ENCODE data around the gene ZIM2. TPM values are rescaled to one million over a fixed set of nuclear protein-coding genes. Genes with fewer than 3 reads are reported as not detected.

Gene ZIM2
- total RNA-seq, 1 donor: not detected

DNA sequence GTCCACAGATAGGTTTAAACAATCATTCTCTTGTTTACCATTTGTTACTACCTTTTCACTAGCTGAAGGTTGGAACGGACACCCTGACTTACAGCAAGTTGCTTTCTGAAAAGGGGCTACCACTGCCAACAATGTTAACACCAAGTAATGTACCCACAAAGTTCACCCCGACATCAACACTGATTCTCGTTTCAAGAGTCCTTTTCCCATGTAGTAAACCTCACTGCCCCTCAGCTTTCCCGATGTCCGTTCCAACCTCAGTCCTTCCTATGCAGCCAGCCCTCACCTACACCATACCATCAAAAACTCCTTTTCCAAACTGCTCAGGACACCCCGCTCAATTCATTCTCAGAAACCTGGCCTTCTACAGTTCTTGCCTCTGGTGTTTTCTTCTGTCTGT, 29.0 kb downstream of the ZIM2 start:
- TF ChIP-seq, protein P1, sequence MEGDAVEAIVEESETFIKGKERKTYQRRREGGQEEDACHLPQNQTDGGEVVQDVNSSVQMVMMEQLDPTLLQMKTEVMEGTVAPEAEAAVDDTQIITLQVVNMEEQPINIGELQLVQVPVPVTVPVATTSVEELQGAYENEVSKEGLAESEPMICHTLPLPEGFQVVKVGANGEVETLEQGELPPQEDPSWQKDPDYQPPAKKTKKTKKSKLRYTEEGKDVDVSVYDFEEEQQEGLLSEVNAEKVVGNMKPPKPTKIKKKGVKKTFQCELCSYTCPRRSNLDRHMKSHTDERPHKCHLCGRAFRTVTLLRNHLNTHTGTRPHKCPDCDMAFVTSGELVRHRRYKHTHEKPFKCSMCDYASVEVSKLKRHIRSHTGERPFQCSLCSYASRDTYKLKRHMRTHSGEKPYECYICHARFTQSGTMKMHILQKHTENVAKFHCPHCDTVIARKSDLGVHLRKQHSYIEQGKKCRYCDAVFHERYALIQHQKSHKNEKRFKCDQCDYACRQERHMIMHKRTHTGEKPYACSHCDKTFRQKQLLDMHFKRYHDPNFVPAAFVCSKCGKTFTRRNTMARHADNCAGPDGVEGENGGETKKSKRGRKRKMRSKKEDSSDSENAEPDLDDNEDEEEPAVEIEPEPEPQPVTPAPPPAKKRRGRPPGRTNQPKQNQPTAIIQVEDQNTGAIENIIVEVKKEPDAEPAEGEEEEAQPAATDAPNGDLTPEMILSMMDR (IDR thresholded peaks at IDR 0.05; ENCODE audit: insufficient read depth, low read length): no peak
- H3K4me3 ChIP-seq (ENCODE audit: low read depth, low read length): no peak overlapping the region
- no peak for DNase-seq (ENCODE audit: low read depth)

DNA sequence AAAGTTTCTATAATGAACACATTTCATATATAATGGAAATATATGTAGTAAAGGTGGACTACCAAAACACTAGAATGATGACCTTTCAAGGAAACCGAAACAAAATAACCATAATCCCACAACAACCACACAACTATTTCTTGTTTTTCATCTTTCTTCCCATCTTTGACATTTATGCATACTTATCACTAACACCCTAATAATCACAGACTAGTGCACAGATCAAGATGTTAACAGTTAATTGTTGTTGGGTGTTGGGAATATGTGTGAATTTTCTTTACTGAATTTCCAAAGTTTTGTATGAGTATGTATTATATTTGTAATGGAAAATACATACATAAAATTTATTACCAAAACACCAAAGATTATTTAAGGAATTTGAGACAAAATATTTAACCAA, 30.3 kb downstream of the ZIM2 start:
- H3K4me3 ChIP-seq (ENCODE audit: low read depth, low read length): no peak overlapping the region
- no peak for DNase-seq (ENCODE audit: low read depth)
- TF ChIP-seq, protein P1 (IDR thresholded peaks at IDR 0.05; ENCODE audit: insufficient read depth, low read length): no peak

DNA sequence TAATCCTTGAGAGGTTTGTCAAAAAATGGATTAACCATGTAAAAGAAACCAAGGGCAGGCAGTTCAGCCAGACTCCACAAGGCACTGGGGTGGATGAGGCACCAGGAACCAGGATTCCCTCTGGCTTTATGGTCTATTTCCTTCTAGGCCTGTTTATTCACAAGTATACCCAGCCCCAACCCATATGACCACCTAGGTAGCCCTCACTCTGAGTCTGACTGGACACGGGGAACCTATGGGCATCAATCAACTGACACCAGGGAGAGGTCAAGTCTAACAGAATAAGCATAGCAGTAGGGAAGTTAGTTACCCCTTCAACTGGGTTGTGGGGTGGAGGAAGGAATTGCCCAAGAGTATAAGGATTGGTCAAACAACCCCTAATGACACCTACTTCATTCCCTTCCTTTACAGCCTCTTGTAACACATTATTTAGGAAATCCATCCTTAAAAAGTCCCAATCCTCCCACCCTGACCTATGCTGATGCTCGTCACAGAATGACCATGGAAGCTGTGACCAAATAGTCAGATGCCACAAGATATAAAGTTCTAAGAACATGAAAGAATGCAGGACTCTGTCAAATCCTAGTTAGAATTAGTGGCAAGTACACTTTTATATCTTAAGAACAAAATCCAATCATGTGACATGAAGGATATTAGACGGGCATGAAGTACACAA, 31.7 kb downstream of the ZIM2 start:
- TF ChIP-seq, protein P1 (IDR thresholded peaks at IDR 0.05; ENCODE audit: insufficient read depth, low read length): no peak
- no peak overlapping the region for H3K4me3 ChIP-seq (ENCODE audit: low read depth, low read length)
- no peak for DNase-seq (ENCODE audit: low read depth)

DNA sequence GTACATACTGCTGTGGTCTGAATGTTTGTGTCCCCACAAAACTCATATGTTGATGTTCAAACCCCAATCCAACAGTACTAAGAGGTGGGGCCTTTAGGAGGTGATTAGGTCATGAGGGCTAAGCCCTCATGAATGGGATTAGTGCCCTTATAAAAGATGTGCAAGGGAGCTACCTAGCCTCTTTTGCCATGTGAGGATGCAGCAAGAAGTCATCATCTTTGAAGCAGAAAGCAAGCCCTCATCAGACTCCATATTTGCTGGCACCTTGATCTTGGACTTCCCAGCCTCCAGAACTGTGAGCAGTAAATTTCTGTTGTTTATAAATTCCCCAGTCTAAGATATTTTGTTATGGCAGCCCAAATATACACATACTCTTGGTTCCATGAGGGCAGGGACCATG, 33.9 kb downstream of the ZIM2 start:
- TF ChIP-seq, protein P1 (IDR thresholded peaks at IDR 0.05; ENCODE audit: insufficient read depth, low read length): no peak
- no peak for DNase-seq (ENCODE audit: low read depth)
- H3K4me3 ChIP-seq (ENCODE audit: low read depth, low read length): no peak overlapping the region

DNA sequence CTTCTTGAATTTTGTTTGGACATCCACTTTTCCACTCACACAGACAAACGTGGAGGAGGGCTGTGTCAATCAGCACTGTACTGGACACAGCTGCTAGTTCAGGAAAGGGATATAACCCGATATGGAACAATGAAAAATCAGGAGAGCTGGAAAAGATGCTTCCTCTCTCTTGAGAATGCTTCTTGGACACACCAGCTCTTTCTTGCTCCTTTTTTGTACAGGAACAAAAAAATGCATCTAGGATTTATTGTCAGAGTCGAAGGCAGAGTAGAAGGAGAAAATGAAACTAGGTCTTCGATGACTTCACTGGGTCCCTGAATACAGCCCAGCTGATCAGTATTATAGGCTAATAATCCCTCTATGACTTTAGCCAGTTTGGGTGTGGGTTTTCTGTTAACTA, 62.2 kb downstream of the ZIM2 start:
- TF ChIP-seq, protein P1 (IDR thresholded peaks at IDR 0.05; ENCODE audit: insufficient read depth, low read length): no peak
- no peak overlapping the region for H3K4me3 ChIP-seq (ENCODE audit: low read depth, low read length)
- DNase-seq (ENCODE audit: low read depth): no peak

DNA sequence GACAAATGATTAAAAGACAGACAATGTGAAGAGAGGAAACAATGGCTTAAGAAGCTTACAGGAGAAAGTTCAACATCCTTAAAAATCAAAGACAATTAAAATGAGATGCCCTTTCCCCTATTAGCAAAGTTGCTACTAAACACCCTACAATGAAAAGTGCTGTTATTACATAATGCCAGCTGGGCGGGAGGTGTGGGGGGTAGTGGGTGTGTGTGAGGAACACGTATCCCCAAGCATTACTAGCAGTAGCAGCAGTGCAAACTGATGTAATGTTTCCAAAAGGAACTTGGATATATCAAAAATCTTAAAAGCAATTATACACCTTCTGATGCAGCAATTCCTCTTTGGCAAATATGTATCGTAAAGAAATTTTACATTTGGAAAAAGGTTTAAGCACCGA, 70.9 kb downstream of the ZIM2 start:
- TF ChIP-seq, protein P1 (IDR thresholded peaks at IDR 0.05; ENCODE audit: insufficient read depth, low read length): no peak
- H3K4me3 ChIP-seq (ENCODE audit: low read depth, low read length): no peak overlapping the region
- no peak for DNase-seq (ENCODE audit: low read depth)

DNA sequence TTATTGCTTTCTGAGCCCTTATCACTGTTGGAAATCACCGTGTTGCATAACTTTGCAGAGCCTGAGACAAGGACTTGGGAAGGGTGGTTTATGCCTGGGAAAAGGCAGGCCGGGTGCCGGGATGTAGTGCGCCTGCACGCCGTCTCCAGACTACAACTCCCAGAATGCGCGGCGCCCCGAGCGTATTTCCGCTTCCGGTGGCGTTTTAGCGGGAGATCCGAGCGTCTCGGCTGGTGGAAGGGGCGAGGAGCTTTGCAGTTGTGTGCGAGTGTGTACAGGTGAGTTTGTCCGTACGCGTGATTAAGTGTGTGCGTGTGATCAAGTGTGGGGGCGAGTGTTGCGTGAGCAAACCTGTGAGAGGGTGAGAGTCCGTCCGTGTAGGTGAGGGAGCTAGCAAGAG, 75.4 kb downstream of the ZIM2 start:
- DNase-seq (ENCODE audit: low read depth): no peak
- no peak overlapping the region for H3K4me3 ChIP-seq (ENCODE audit: low read depth, low read length)
- TF ChIP-seq, protein P1 (IDR thresholded peaks at IDR 0.05; ENCODE audit: insufficient read depth, low read length): no peak

Measured in fibroblast of the aortic adventitia (primary cell).